ENCODE data around the gene MAMDC4.

GRCh38 chr9:136804509-136805206, 47.5 kb upstream of the MAMDC4 start:
- TF ChIP-seq CTCF (conservative IDR thresholded peaks at IDR 0.05) = no peak
- TF ChIP-seq ZFX (IDR thresholded peaks at IDR 0.05) = no peak
